NCI-H146 treated with DMSO at 0.1 percent for 48 hours (cell line): ENCODE results near the gene PTPRN.
"Not testable (repeated sequence)": the region's sequence is repeated elsewhere in the genome, so short reads cannot be mapped to it uniquely, and the experiment has no call there.

ENCODE experiments used
- DNase-seq: peaks from one replicate; lab custom pipeline; 2025; ENCODE audit not compliant: unreplicated experiment; lab: John Stamatoyannopoulos, UW

The PTPRN gene

DNA sequence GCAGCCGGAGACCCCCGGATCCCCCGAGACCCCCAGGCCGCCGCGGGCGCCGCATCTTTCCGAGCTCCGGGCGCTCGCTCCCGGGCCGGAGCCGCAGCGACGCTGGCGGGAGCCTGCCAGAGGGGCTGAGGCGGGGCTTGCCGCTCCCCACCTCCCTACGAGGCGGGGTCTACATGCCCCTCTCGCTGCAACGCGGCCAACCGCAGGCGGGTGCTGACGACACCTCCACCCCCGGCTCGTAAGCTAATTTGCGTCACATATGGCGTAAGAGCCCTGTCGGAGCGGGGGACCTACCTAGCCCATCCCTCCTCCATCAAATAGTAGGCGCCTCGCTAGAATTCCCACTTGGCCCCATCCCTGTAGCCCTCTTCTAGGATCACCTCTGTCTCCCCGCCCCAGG is at the start of gene PTPRN:
PTPRN (minus strand) TSS at position 124 of the 400 bp plus-strand sequence; CDS start at position 55, 69 bp downstream.
- peak; percentile 60 for DNase-seq

DNA sequence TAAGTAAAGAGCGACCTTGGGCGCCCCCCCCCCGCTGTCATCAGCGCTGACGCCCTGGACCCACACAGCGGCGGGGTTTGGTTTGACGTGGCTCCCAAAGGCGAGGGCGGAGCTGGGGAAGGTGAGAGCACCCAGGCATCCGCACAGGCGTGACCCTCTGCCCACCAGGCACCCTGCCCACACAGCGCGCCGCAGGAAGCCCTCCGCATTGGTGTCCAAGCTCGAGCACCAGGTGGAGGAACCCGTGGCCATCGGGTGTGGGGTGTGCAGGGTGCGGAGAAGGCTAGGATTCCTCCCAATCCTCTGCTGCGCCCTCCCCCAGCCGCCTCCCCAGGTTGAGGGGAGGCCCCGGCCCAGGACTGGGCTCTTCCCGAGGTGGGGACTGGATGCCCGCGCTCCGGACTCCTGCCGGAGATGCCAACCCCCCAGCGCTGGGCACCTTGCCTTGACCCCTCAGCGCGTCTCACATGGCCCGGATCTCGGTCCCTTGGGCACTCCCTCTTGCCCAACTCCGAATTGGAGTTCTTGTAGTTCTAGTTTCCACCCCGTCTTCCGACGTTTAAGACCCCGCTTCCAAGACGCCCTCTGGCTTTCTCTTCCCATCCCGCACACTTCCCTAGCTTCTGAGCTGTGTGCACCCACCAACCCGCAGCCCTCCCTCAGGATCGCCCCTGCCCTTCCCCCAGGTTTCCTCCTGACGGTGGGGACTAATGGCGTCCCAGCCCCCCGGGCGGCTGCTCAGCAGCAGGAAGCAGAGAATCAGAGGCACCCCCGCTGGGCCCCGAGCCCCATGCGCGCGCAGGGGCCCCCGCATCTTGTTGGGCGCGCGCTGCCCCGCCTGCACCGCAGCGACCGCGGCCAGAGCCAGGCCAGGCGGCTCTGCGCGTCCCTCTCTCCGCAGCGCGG is 49.2 kb upstream of the PTPRN start:
- no peak for DNase-seq

DNA sequence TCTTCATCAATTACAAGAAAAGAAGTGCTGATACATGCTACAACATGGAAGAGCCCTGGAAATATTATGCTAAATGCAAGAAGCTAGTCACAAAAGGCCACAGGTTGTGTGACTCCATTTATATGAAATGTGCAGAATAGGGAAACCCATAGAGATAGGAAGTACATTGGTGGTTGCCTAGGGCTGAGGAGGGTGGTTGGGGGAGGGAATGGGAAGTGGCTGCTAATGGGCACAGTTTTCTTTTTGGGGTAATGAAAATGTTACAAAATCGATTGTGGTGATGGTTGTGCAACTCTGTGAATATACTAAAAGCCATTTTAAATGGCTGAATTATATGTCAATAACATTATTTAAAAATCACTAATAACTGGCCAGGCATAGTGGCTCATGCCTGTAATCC is 47.6 kb upstream of the PTPRN start:
- DNase-seq, result no peak

DNA sequence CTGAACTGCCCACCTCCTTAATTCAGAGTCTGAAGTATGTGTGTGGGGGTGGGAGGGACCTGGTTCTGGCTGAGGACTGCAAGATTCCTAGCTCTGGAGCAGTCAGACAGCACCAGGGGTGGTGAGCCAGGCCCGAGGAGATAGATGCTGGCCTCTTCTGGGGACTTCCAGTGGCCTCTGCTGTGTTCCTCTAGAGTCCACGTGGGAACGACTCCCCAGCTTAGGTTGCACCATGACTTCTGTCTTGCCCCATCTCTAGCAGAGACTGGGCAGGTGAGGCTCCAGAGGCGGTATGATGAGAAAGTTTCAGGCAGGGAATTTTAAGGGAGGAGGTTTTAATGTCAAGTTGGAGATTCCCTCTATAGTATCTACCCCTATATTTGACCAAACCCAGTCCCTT is 45.4 kb upstream of the PTPRN start:
- no peak for DNase-seq

DNA sequence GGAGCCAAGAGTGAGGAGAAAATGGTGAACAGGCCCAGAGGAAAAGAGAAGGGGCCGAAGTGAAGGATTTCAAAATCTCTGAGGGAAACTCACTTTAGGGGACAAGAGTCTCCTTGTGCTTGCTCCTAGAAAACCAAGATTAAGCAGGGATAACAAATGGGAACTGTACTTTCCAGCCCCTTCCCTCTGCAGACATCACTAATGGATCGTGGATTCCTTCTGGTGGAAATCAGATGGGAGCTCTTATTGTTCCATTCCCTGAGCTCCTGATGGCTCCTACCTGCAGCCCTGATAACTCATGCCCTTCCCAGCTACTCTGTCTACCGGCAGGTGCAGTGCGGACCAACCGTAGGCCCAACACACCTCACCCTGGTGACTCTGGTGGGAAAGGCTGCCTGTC is 43.9 kb upstream of the PTPRN start:
- no peak for DNase-seq

DNA sequence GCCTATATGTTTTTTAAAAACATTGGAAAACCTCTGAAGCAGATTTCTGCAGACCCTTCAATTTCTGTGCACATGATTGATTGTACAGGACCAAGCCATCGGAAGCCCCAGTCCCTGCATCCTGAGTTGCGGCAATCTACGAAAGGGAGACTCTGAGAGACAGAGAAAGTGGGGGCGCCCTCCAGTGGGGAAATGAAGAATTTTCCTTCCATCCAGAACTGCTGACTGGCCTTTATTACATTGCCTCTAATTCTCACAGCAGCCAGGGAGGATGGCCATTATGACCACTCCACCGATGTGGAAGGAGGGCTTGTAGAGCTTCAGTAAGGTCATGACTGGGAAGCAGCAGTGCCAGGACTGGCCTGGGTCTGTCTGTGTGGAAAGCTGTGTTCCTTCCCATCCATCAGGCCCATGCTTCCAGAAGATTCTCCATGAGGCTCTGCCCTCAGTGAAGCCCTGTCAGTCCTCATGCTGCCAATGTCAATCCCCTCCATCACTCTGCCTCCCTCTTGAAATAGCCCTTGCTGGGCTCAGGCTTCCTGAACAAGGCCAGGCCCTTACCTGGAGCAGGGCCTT is 43.3 kb upstream of the PTPRN start:
- peak; percentile 29 for DNase-seq

DNA sequence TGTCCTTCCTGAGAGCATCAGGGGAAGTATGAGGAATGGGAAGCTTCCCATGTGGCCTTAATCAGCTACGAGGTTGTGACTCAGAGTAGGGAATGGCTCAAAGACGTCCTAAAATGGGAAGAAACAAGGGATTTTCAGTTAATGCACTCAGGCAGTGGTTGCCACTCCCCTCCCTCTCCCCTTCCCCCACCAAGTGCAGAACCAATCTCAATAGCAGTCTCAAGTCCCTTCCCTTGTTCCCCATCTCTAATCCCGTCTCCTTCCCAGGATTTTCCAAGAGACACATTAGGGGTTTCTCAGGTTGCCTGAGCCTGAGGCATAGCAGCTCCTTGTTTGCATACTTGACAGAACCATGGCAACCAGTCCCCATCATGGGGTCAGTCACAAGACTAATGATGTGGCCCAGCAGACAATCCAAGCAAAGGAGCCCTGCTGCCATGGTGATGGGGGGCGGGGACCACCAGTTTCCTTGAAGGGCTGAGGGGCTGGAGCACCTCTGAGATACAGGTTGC is 41.6 kb upstream of the PTPRN start:
- DNase-seq, result no peak

DNA sequence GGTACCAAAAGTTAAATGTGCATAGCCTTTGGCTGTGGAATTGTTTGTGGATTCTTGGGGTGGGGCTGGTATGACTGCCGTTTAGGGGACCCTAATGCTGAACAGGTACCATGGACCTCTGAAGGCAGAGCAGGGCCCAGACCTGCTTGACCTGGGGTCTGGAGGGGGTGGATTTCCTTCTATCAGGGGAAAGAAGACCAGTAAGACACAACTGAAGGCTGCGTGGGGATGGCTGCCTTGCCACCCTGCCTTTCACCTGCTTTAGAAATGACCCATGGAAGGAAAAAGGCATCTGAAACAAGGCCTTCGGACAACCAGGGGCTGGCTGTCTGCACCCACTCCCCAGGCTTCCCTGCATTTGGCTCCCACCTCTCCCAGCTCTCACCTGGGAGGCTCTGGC is 41.0 kb upstream of the PTPRN start:
- no peak for DNase-seq

DNA sequence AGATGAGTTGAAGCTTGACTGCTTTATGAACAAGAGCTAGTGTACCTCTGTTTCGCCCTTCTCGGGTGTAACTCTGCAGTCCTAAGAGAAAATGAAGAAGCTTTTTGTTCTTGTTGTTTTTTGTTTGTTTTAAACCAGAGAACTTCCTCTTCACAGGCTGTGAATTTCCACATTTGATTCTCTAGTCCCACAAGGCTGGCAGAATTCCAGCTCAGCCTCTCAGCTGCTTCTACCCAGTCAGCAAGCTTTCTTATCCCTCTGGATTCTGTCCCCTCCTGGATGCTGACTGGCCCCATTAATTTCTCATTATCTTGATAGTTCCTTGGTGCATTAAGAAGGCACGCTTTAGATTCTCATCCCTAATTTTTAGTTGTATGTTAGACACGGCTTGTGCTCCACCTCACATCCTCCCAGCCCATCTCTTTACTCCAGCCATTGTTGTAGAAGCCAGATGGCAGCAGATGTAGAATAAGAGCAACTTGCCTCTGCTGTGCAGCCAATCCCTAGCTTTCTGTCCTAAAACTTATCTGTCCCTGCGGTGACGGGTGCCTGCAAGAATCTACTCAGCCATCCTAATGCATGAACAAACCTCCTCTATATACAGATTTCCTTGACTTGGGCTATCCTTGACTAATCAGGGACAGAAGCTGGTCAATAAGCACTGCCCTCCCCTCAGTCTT is 35.7 kb upstream of the PTPRN start:
- no peak for DNase-seq

DNA sequence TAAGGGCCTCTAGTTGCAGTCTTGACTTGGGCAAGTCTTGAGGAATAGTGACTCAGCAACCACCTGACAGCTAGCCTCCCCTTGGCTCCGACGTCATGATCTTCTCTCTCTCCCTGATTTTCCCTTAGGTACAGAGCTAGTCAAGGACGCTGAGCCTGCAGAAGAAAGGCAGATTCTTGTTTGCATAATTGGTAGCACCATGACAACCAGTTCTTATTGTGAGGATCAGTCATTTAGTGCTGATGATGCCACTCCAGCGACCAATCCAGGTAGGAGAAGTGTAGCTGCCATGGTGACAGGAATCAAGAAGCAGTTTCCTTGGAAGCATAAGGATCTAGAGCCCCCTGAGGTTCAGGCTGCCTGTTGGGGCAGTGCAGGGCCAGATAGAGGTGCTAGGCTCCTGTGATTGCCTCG is 26.2 kb upstream of the PTPRN start:
- peak; percentile 21 for DNase-seq

DNA sequence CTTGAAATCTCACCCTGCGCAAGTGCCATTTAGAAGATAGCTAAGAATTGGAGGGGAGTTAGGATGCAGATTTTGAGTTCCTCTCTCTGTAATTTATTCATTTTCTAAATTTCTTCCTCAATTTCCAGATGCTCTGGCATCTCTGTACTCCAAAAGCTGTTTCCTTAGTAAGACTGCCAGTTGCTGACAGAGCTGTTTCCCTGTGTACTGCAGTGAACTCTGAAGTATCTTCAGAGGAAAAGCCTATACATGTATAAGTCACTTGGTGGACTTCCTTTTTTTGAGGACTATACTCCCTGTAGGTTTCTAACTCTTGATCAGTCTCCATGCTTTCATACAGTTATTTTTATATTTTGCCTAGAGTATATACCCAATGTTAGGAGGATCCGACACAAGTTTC is 24.9 kb upstream of the PTPRN start:
- no peak for DNase-seq

DNA sequence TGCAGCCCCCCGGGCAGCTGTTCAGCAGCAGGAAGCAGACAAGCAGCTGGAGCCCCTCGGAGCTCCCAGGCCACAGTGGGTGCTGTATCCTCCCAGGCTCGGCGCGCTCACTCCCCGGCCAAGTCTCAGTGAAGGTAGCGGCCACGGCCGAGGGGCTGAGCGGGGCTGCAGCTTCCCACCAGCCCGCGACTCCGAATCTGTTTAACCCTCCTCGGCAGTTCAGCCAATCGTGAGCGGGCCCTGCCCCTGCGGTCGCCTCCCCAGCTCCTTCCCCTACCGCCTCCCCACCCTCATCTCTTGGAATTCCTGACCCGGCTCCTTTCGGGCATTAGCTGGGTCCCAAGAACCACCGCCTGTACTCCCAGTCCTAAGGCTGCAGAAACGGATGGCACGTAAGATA is 23.3 kb upstream of the PTPRN start, which contains the start of gene RESP18:
RESP18 (minus strand) TSS at position 203 of the 400 bp plus-strand sequence.
- DNase-seq, result no peak

DNA sequence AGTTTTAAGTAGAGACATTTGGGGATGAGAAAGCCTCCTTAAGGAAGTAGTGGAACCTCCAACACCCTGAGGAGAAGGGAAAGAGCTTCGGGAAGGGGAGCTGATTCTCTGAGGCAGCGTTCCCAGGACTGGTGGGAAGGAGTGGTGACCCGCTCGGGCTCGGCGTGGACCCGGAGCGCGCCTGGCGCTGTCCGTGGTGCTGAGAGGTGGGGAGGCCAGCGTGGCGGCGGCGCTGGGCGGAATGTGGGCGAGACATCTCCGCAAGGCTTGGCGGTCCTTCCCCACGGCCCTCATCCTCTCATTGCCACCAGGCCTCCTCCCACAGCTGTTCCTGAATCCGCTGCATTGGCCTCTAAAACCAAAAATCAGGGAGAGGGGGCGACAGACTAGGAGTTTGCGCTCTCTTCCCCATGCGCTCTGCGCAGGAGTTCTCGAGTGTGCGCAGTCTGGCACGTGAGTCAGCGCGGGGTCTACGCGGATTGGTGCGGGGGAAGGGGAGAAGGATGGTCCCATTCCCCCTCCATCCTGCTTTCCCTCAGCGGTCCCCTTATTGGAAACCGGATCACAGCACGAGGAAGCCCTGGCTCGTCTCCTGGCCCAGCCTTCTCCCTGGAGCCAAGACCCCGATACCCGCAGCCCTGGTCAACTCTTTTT is 22.5 kb upstream of the PTPRN start:
- DNase-seq, result no peak

DNA sequence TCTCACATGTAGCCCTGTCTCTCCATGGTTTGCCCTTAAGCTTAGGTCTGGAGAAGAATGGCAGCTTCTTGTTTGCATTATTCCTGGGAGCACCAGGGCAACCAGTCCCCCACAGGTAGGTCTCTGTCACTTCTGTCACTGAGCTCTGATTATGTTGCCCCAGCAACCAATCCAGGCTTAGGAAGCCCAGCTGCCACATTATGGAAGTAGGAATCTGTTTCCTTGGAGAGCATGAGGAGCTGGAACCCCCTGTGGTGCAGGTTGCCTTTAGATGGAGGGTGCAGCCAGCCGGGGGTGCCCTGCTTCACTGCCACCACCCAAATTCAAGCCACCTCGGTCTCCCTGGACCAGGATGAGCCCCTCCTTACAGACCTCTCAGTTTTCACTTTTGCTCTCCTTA is 18.5 kb upstream of the PTPRN start:
- DNase-seq, result peak; percentile 58

DNA sequence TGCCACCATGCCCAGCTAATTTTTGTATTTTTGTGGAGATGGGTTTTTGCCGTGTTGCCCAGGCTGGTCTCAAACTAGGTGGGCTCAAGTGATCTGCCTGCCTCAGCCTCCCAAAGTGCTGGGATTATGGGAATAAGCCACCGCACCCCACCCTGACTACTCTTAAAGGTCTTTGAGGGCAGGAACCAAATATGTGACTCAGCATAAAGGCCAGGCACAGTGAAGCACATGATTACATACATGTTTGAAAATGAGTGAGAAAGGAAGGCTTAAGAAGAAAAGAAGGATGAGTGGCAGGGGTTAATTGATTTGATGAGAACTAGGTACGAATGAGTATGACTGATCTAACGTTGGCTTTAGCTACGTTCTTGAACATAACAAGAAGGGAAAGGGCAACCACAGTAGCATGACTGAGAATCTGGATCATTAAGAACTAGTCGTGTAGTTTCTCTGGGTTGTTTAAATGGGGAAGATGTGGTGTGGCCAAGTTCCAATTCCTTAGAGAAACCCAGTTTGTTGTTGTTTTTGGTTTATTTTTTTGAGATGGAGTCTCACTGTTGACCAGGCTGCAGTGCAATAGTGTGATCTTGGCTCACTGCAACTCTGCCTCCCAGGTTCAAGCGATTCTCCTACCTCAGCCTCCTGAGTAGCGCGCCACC is 16.6 kb upstream of the PTPRN start:
- DNase-seq, result no peak

DNA sequence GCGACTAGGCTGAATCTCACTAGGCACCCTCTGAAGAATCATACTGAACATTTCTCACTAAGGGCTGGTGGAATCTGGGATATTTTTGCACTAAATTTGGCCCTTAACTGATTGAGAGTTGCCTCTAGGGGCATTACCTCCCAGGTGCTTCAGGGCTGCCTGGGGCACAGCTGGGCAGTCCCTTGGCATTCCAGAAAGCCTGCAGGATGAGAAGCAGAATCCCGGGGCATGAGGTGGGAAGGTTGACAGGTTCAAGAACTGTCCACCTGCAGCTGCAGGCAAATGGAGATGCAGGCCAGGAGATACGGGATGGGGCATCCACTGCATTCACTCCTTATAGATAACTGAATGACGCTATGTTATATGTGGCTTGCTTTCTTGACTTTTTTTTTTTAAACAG is 15.9 kb upstream of the PTPRN start:
- DNase-seq, result no peak

DNA sequence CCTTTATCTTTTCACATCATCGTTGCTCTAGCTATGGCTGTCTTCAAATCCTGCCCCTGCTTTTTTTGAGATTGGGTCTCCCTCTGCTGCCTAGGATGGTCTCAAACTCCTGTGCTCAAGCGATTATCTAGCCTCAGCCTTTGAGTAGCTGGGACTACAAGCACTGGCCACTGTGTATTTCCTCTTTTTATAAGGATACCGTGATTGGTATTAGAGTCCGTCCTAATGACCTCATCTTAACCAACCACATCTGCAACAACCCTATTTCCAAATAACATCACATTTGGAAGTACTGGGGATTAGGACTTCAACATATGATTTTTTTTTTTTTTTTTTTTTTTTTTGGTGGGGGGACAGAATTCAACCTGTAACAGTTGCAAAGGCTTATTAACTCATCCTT is 14.2 kb upstream of the PTPRN start:
- DNase-seq, result no peak

DNA sequence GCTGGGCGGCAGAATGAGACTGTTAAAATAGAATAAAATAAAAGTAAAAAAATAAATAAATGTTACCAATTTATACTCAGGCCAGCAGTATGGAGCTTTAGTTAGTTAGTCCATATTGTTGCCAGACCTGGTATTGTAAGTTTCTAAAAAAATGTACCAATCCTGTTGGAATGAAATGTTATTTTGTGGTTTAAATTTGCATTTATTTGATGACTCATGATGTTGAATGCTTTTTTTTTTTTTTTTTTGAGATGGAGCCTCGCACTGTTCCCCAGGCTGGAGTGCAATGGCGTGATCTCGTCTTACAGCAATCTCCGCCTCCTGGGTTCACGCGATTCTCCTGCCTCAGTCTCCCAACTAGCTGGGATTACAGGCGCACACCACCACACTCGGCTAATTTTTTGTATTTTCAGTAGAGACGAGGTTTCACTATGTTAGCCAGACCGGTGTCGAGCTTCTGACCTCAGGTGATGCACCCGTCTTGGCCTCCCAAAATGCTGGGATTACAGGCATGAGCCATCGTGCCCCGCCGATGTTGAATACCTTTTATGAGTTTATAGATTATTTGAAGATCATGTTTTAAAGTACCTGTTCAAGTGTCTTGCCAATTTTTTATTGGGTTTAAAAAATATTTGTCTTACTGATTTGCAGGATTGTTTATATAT is 5.7 kb upstream of the PTPRN start:
- DNase-seq, result no peak

DNA sequence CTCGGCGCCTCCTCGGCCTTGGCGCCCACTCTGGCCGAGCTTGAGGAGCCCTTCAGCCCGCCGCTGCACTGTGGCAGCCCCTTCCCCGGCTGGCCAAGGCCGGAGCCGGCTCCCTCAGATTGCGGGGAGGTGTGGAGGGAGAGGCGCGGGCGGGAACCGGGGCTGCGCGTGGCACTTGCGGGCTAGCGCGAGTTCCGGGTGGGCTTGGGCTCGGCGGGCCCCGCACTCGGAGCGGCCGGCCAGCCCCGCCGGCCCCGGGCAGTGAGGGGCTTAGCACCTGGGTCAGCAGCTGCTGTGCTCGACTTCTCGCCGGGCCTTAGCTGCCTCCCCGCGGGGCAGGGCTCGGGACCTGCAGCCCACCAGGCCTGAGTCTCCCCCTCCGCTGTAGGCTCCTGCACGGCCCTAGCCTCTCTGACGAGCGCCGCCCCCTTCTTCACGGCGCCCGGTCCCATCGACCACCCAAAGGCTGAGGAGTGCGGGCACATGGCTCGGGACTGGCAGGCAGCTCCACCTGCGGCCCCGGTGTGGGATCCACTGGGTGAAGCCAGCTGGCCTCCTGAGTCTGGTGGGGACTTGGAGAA is 3.6 kb upstream of the PTPRN start:
- DNase-seq, result not testable (repeated sequence)
